Thoracic aorta endothelial cell (primary cell): ENCODE measurements around the gene KLRB1. TPM values are rescaled to one million over a fixed set of nuclear protein-coding genes. Genes with fewer than 3 reads are reported as not detected.

ENCODE experiments used
- small RNA-seq: library from RNA; depleted of rRNA; stranded (forward); fragments of <200 nt; gene quantifications from one replicate; pipeline ENCODE3, GENCODE V24; 2012
- total RNA-seq: library from RNA; depleted of rRNA; stranded (reverse); fragments of >200 nt; gene quantifications from 2 replicates; pipeline ENCODE4 v1.2.3, GENCODE V29; 2012

KLRB1 gene
- not detected in 2 replicates for total RNA-seq

GRCh38 chr12:9607716-9608115 is at the start of gene KLRB1:
KLRB1 (minus strand) TSS chr12:9607916; CDS start chr12:9607839, 77 bp downstream.

Small RNA genes lying within 50 kb of the gene (small RNA-seq; reads per million reads assigned to genes)
- not detected for gene AC010186.4
- gene RNU6-700P, result not detected

Other genes starting within 250 kb of the KLRB1 start
- gene CLEC2D, start 61.8 kb upstream of the KLRB1 start, total RNA-seq, result 3.5 TPM in 2 replicates
- gene CLECL1, start 125.2 kb upstream of the KLRB1 start, total RNA-seq, result not detected in 2 replicates
- 0.29 and 0.53 TPM in 2 replicates for gene CD69, start 153.0 kb upstream of the KLRB1 start, total RNA-seq
- 0.27 TPM in 1 of 2 replicates, not detected in the other for gene KLRF1, start 219.6 kb upstream of the KLRB1 start, total RNA-seq